SK-N-SH (cell line): ENCODE measurements around the gene TGFB2. TPM values are rescaled to one million over a fixed set of nuclear protein-coding genes. Genes with fewer than 3 reads are reported as not detected.

Experiments used
- CTCF ChIA-PET: fragments of 300-600, 350-600 bp; formaldehyde crosslinking; extraction: SDS; loops from one replicate; lab custom pipeline; 2021; lab: Yijun Ruan, JAX
- POLR2A ChIA-PET: fragments of 350-600 bp; sonication (Branson Sonifier 250); formaldehyde crosslinking; extraction: SDS; loops from one replicate; lab custom pipeline; 2020; ENCODE audit warnings: antibody characterized with exemption, inconsistent platforms; lab: Yijun Ruan, JAX
- DNase-seq: peaks from one replicate; pipeline ENCODE4 v3.0.0; 2012
- H2AFZ ChIP-seq: fragments of 200-600 bp; sonication (generic); 2 replicates; pipeline ENCODE4 v1.8.1; 2016; ENCODE audit warnings: antibody characterized with exemption, mild to moderate bottlenecking, low read depth
- H3F3A ChIP-seq: fragments of 200-600 bp; sonication (generic); replicated peaks from 2 replicates; pipeline ENCODE3; 2016; ENCODE audit warnings: antibody characterized with exemption, mild to moderate bottlenecking; ENCODE audit not compliant: insufficient read depth
- H3K27ac ChIP-seq, 2 experiments: fragments of 200-500 bp in 1 of 2; fragments of 200-600 bp in 1 of 2; sonication (Bioruptor generic) in 1 of 2; sonication (generic), shearing (Covaris generic) in 1 of 2; 2 replicates each; pipeline versions ENCODE4 v1.5.1 to v1.6.1; 2014 to 2016; ENCODE audit warnings: low read depth in 2 of 2, inconsistent platforms in 1 of 2, low read length in 1 of 2, mild to moderate bottlenecking in 1 of 2, mixed read lengths in 1 of 2
- H3K27me3 ChIP-seq: fragments of 200-600 bp; sonication (generic), shearing (Covaris generic); 2 replicates; pipeline ENCODE4 v1.6.1; 2016; ENCODE audit warnings: mixed run types; ENCODE audit not compliant: insufficient read depth
- H3K36me3 ChIP-seq, 2 experiments: fragments of 200-500 bp in 1 of 2; fragments of 200-600 bp in 1 of 2; sonication (Bioruptor generic) in 1 of 2; sonication (generic) in 1 of 2; replicated peaks in 1 of 2; 2 replicates each; pipeline versions ENCODE3 to v1.5.1; 2014 to 2016; ENCODE audit warnings: low read length in 1 of 2, mild to moderate bottlenecking in 1 of 2; ENCODE audit not compliant: insufficient read depth in 2 of 2, control insufficient read depth in 1 of 2
- H3K4me1 ChIP-seq, 2 experiments: fragments of 200-500 bp in 1 of 2; fragments of 200-600 bp in 1 of 2; sonication (Bioruptor generic) in 1 of 2; sonication (generic), shearing (Covaris generic) in 1 of 2; 2 replicates each; pipeline versions ENCODE4 v1.5.1 to v1.6.1; 2014 to 2016; ENCODE audit warnings: low read depth in 1 of 2, low read length in 1 of 2, mixed run types in 1 of 2; ENCODE audit not compliant: insufficient read depth in 2 of 2, control insufficient read depth in 1 of 2
- H3K4me2 ChIP-seq: fragments of 200-600 bp; sonication (generic), shearing (Covaris generic); 2 replicates; pipeline ENCODE4 v1.6.1; 2017; ENCODE audit warnings: mixed run types
- H3K4me3 ChIP-seq, 2 experiments: fragments of 200-500 bp in 1 of 2; fragments of 200-600 bp in 1 of 2; sonication (Bioruptor generic) in 1 of 2; sonication (generic), shearing (Covaris generic) in 1 of 2; 2 replicates each; pipeline versions ENCODE4 v1.5.1 to v1.8.1; 2014 to 2016; ENCODE audit warnings: low read depth in 2 of 2, inconsistent platforms in 1 of 2, low read length in 1 of 2, mild to moderate bottlenecking in 1 of 2, mixed read lengths in 1 of 2, moderate library complexity in 1 of 2
- H3K79me2 ChIP-seq: fragments of 200-600 bp; sonication (generic); 2 replicates; pipeline ENCODE4 v1.8.1; 2017; ENCODE audit warnings: mild to moderate bottlenecking; ENCODE audit not compliant: insufficient read depth
- H3K9ac ChIP-seq: fragments of 200-600 bp; sonication (generic); 2 replicates; pipeline ENCODE4 v1.6.1; 2017; ENCODE audit warnings: mixed run types
- H3K9me2 ChIP-seq: fragments of 200-600 bp; sonication (generic); 2 replicates; pipeline ENCODE4 v1.6.1; 2017; ENCODE audit warnings: mixed run types
- H3K9me3 ChIP-seq: fragments of 200-600 bp; sonication (generic); 2 replicates; pipeline ENCODE4 v1.6.1; 2017; ENCODE audit warnings: mixed run types, mild to moderate bottlenecking, moderate library complexity
- H4K20me1 ChIP-seq: fragments of 200-600 bp; sonication (generic); 2 replicates; pipeline ENCODE4 v1.6.1; 2017; ENCODE audit warnings: mild to moderate bottlenecking, mixed run types; ENCODE audit not compliant: insufficient read depth
- ELF1 ChIP-seq: IDR thresholded peaks from 2 replicates; pipeline ENCODE4 v1.4.0; 2012
- GATA2 ChIP-seq: sonication (generic); formaldehyde crosslinking; IDR thresholded peaks from 2 replicates; pipeline ENCODE4 v1.5.0; 2020; ENCODE audit warnings: mild to moderate bottlenecking, missing genetic modification reagents
- POLR2AphosphoS5 ChIP-seq: IDR thresholded peaks from 2 replicates; pipeline ENCODE4 v1.6.1; 2012; ENCODE audit warnings: low read depth, low read length
- RAD21 ChIP-seq: IDR thresholded peaks from 2 replicates; pipeline ENCODE4 v1.6.1; 2012; ENCODE audit warnings: mild to moderate bottlenecking, low read length
- RXRA ChIP-seq: IDR thresholded peaks from 2 replicates; pipeline ENCODE4 v1.4.0; 2012; ENCODE audit warnings: low read depth, mild to moderate bottlenecking, borderline replicate concordance
- TCF12 ChIP-seq: IDR thresholded peaks from 2 replicates; pipeline ENCODE4 v1.4.0; 2012
- USF1 ChIP-seq: IDR thresholded peaks from 2 replicates; pipeline ENCODE4 v1.4.0; 2012; ENCODE audit warnings: low read depth, borderline replicate concordance
- WGBS: methylation state at CpG from one replicate; pipeline ENCODE4 v1.1.6; 2017; ENCODE audit warnings: low lambda C conversion rate; 5-methylcytosine and 5-hydroxymethylcytosine counted together
- polyA plus RNA-seq, 3 experiments: library from polyadenylated mRNA; depleted of rRNA; stranded (reverse); fragments of >200 nt; gene quantifications; 2 replicates each; pipeline ENCODE4 v1.2.3, GENCODE V29; 2012
- TF ChIP-seq, protein P1 (sequence below): fragments of 150-350 bp; IDR thresholded peaks from 2 replicates; pipeline ENCODE4 v1.6.1; 2017; ENCODE audit warnings: antibody characterized with exemption, low read length, low read depth, borderline replicate concordance
- TF ChIP-seq, protein P2 (sequence below): fragments of 150-350 bp; IDR thresholded peaks from 2 replicates; pipeline ENCODE4 v1.6.1; 2016; ENCODE audit warnings: mild to moderate bottlenecking, low read depth, low read length

TGFB2 gene
- polyA plus RNA-seq, 1 of the 3 experiments (the other 2 are of a cell fraction) = 2.4 TPM

GRCh38 chr1:218431476-218431875, 86.3 kb downstream of the TGFB2 start:
- H3K79me2 ChIP-seq = no peaks in the 10 kb centered on the region
- TF ChIP-seq, protein P1, sequence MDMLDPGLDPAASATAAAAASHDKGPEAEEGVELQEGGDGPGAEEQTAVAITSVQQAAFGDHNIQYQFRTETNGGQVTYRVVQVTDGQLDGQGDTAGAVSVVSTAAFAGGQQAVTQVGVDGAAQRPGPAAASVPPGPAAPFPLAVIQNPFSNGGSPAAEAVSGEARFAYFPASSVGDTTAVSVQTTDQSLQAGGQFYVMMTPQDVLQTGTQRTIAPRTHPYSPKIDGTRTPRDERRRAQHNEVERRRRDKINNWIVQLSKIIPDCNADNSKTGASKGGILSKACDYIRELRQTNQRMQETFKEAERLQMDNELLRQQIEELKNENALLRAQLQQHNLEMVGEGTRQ = no peak
- no peak for TF ChIP-seq POLR2AphosphoS5
- no peak for TF ChIP-seq RAD21
- TF ChIP-seq USF1 = no peak
- TF ChIP-seq RXRA = no peak
- no peak overlapping the region for H3K27ac ChIP-seq
- POLR2A ChIA-PET = no interaction called here
- H4K20me1 ChIP-seq = no peaks in the 10 kb centered on the region
- no peak for DNase-seq
- H3K9ac ChIP-seq = no peak overlapping the region
- H3K4me3 ChIP-seq = no peak overlapping the region
- CTCF ChIA-PET = interaction anchor here (1.1 kb wide), 1 partner anchor 21 kb away, joined by 3 read pairs; no protein-coding TSS in a partner anchor
- no peak overlapping the region for H2AFZ ChIP-seq
- H3K9me3 ChIP-seq = no peaks in the 10 kb centered on the region
- no peaks in the 10 kb centered on the region for H3K27me3 ChIP-seq
- H3F3A ChIP-seq = peaks cover 2% of the 10 kb centered on the region
- H3K4me1 ChIP-seq = peaks cover 0 to 7% of the 10 kb centered on the region in 2 experiments; a peak in 2 of 4 replicates
- H3K36me3 ChIP-seq = peaks cover 0 to 11% of the 10 kb centered on the region in 2 experiments
- no peaks in the 10 kb centered on the region for H3K9me2 ChIP-seq
- 82% methylated on average over 1 of the region's 1 CpG for WGBS
- H3K4me2 ChIP-seq = no peak overlapping the region

DNA sequence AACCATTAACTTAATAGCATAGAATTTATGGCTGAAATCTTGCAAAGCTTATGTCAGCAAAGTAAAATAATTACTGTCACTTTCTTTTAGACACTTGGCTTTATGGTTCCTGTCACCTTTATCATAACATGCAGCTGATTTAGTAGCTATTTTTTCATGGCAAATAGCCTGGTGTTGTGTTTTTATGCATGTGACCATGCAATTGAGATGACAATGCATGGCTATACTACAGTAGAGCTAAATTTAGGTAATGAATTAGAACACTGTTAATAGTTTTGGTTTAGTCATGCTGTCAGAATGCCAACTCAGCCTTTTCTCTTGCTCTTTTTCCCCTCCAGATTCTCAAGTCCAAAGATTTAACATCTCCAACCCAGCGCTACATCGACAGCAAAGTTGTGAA, 88.6 kb downstream of the TGFB2 start:
- POLR2A ChIA-PET = no interaction called here
- CTCF ChIA-PET = interaction anchor here (1.0 kb wide), 1 partner anchor 10 kb away, joined by 4 read pairs; no protein-coding TSS in a partner anchor
- Histone ChIP-seq H3F3A (no peaks in the 10 kb centered on the region), H3K36me3 (peaks cover 0 to 13% of the 10 kb centered on the region in 2 experiments), H4K20me1 (no peaks in the 10 kb centered on the region), H3K4me2 (no peak overlapping the region), H3K4me3 (no peak overlapping the region), H3K27ac (no peak overlapping the region), H3K9me2 (no peaks in the 10 kb centered on the region), H3K9ac (no peak overlapping the region), H3K9me3 (no peaks in the 10 kb centered on the region), H3K27me3 (no peaks in the 10 kb centered on the region), H3K79me2 (no peaks in the 10 kb centered on the region), H3K4me1 (peaks cover 0 to 6% of the 10 kb centered on the region in 2 experiments; a peak in 2 of 4 replicates), H2AFZ (no peak overlapping the region)
- no peak for DNase-seq
- TF ChIP-seq TCF12 (no peak), GATA2 (CRISPR knock-in tag) (no peak), POLR2AphosphoS5 (no peak), ELF1 (no peak)
- TF ChIP-seq, protein P2, sequence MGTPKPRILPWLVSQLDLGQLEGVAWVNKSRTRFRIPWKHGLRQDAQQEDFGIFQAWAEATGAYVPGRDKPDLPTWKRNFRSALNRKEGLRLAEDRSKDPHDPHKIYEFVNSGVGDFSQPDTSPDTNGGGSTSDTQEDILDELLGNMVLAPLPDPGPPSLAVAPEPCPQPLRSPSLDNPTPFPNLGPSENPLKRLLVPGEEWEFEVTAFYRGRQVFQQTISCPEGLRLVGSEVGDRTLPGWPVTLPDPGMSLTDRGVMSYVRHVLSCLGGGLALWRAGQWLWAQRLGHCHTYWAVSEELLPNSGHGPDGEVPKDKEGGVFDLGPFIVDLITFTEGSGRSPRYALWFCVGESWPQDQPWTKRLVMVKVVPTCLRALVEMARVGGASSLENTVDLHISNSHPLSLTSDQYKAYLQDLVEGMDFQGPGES = no peak
- 97% methylated on average over 2 of the region's 2 CpGs for WGBS
